Measurements from ENCODE around the gene DPYSL5. TPM values are rescaled to one million over a fixed set of nuclear protein-coding genes. Genes with fewer than 3 reads are reported as not detected.

DPYSL5 gene
- total and polyA plus RNA-seq, 2 of the 13 experiments (the other 11 are each of a cell fraction or from before 2014, with no cell fraction given): 0.15 TPM; not detected in 1

DNA sequence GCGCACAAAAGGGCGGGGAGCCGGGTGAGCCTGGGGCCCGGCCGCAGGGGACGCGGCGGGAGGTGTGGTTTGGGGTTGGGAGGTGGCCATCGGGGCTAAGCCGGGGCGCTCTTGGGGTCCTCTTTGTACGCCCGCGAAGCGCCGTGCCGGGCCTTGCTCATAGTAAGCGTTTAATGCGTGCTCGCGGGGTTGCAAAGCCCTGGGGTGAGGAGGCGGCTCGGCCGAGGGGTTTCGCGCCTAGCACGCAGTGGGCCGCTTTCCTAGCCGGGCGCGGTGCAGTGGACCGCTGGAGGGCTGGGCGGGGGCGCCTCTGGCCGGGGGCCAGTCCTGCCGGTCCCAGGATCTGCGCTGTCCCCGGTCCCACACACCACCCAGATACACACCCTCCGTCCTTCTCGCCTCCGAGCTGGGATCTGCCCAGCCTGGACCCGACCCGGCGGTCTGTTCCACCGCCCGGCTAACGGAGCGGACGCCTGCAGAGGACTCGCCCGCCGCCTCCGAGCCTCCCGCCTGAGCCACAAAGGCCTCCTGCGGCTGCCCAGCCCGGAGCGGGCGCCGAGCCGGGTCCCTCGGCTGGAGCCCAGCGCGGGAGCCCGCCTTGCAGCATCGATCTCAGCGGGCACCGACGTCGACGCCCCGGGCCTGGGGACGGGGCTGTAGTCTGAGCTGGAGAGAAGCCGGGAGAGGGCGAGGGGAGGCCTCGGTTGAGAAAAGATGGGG is 564 bp downstream of the DPYSL5 start:
- peaks cover 13% of the 10 kb centered on the region for H3K4me1 ChIP-seq (ENCODE audit: insufficient read depth, low read length)
- ChIA-PET POLR2A (no interaction called here), CTCF (ENCODE audit: low intra/inter-chr PET ratio, low total read pairs) (interaction anchor here (4.4 kb wide), 1 partner anchor 94 kb away, joined by 80 read pairs; no protein-coding TSS in a partner anchor)
- BruUV-seq (replicated peaks): no TSS peak
- no peaks in the 10 kb centered on the region for H3K9me3 ChIP-seq (ENCODE audit: low read length)
- H3K4me2 ChIP-seq (ENCODE audit: low read depth, low read length): peak overlapping the region; percentile 59
- no peaks in the 10 kb centered on the region for H3K36me3 ChIP-seq (replicated peaks in 1 of 2; ENCODE audit: control insufficient read depth in 1 of 2, insufficient read depth in 2 of 2, low read length in 2 of 2)
- intact Hi-C loops (cut with micrococcal nuclease; ENCODE audit: unreplicated experiment) (no loop called here), in situ Hi-C loops (cut with HindIII; ENCODE audit: extremely low pct_ligation_motif_present, low pct_unique_long_range_greater_than_20kb) (loop anchor here (5.0 kb wide), 2 partner anchors 94 to 169 kb away; no protein-coding TSS in a partner anchor)
- peaks cover 6% of the 10 kb centered on the region; the same call in 1 of the 2 replicates for H4K20me1 ChIP-seq (ENCODE audit: insufficient read depth, low read length)
- H2AFZ ChIP-seq (ENCODE audit: low read length): no peak overlapping the region
- WGBS (ENCODE audit: low lambda C conversion rate): 20% methylated on average over 32 of the region's 75 CpGs
- H3K79me2 ChIP-seq (ENCODE audit: insufficient read depth, low read length): no peaks in the 10 kb centered on the region
- peaks cover 21 to 82% of the 10 kb centered on the region in 2 experiments for H3K27me3 ChIP-seq (ENCODE audit: control insufficient read depth in 1 of 2, insufficient read depth in 2 of 2, low read length in 2 of 2)
- no peak overlapping the region for H3K9ac ChIP-seq (ENCODE audit: insufficient read depth, low read depth, low read length)
- DNase-seq (ENCODE audit: low spot score): no peak
- peak; percentile 76 for ATAC-seq
- H3K27ac ChIP-seq (ENCODE audit: extremely low read length, insufficient read depth, low read length): no peak overlapping the region
- H3K4me3 ChIP-seq (replicated peaks in 1 of 3; ENCODE audit: insufficient read depth in 1 of 3, low read depth in 2 of 3, low read length in 3 of 3): peak overlapping the region; percentile 29 to 57 (median 40); a peak in 3 of 6 replicates
- no peak for FAIRE-seq
- TF ChIP-seq, protein P1, sequence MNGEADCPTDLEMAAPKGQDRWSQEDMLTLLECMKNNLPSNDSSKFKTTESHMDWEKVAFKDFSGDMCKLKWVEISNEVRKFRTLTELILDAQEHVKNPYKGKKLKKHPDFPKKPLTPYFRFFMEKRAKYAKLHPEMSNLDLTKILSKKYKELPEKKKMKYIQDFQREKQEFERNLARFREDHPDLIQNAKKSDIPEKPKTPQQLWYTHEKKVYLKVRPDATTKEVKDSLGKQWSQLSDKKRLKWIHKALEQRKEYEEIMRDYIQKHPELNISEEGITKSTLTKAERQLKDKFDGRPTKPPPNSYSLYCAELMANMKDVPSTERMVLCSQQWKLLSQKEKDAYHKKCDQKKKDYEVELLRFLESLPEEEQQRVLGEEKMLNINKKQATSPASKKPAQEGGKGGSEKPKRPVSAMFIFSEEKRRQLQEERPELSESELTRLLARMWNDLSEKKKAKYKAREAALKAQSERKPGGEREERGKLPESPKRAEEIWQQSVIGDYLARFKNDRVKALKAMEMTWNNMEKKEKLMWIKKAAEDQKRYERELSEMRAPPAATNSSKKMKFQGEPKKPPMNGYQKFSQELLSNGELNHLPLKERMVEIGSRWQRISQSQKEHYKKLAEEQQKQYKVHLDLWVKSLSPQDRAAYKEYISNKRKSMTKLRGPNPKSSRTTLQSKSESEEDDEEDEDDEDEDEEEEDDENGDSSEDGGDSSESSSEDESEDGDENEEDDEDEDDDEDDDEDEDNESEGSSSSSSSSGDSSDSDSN (CRISPR knock-in tag; IDR thresholded peaks at IDR 0.05): peak; percentile 59; the same call in 1 of the 2 replicates
- no peak for TF ChIP-seq ZSCAN30 (CRISPR knock-in tag; IDR thresholded peaks at IDR 0.05)
- no peak for TF ChIP-seq NKX3-1 (CRISPR knock-in tag; IDR thresholded peaks at IDR 0.05)
- TF ChIP-seq ZFP1 (CRISPR knock-in tag; IDR thresholded peaks at IDR 0.05): no peak
- TF ChIP-seq, protein P2, sequence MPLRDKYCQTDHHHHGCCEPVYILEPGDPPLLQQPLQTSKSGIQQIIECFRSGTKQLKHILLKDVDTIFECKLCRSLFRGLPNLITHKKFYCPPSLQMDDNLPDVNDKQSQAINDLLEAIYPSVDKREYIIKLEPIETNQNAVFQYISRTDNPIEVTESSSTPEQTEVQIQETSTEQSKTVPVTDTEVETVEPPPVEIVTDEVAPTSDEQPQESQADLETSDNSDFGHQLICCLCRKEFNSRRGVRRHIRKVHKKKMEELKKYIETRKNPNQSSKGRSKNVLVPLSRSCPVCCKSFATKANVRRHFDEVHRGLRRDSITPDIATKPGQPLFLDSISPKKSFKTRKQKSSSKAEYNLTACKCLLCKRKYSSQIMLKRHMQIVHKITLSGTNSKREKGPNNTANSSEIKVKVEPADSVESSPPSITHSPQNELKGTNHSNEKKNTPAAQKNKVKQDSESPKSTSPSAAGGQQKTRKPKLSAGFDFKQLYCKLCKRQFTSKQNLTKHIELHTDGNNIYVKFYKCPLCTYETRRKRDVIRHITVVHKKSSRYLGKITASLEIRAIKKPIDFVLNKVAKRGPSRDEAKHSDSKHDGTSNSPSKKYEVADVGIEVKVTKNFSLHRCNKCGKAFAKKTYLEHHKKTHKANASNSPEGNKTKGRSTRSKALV (CRISPR knock-in tag; IDR thresholded peaks at IDR 0.05): peak; percentile 75
- TF ChIP-seq NFATC3 (CRISPR knock-in tag; IDR thresholded peaks at IDR 0.05): no peak
- 0 out of 2 replicates have a peak, but pooled peaks have one; percentile 27 for TF ChIP-seq EED (CRISPR knock-in tag; IDR thresholded peaks at IDR 0.05)
- TF ChIP-seq ZNF616 (CRISPR knock-in tag; IDR thresholded peaks at IDR 0.05; ENCODE audit: low read depth): no peak
- TF ChIP-seq HNRNPH1 (optimal IDR thresholded peaks at IDR 0.05; ENCODE audit: low read depth, low read length): no peak
- TF ChIP-seq, protein P3, sequence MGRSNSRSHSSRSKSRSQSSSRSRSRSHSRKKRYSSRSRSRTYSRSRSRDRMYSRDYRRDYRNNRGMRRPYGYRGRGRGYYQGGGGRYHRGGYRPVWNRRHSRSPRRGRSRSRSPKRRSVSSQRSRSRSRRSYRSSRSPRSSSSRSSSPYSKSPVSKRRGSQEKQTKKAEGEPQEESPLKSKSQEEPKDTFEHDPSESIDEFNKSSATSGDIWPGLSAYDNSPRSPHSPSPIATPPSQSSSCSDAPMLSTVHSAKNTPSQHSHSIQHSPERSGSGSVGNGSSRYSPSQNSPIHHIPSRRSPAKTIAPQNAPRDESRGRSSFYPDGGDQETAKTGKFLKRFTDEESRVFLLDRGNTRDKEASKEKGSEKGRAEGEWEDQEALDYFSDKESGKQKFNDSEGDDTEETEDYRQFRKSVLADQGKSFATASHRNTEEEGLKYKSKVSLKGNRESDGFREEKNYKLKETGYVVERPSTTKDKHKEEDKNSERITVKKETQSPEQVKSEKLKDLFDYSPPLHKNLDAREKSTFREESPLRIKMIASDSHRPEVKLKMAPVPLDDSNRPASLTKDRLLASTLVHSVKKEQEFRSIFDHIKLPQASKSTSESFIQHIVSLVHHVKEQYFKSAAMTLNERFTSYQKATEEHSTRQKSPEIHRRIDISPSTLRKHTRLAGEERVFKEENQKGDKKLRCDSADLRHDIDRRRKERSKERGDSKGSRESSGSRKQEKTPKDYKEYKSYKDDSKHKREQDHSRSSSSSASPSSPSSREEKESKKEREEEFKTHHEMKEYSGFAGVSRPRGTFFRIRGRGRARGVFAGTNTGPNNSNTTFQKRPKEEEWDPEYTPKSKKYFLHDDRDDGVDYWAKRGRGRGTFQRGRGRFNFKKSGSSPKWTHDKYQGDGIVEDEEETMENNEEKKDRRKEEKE (IDR thresholded peaks at IDR 0.05): no peak
- no peak for TF ChIP-seq CEBPB (IDR thresholded peaks at IDR 0.05; ENCODE audit: borderline replicate concordance, low read depth, low read length)
- no peak for TF ChIP-seq ZFP41 (CRISPR knock-in tag; IDR thresholded peaks at IDR 0.05; ENCODE audit: borderline replicate concordance)
- TF ChIP-seq ZNF598 (CRISPR knock-in tag; IDR thresholded peaks at IDR 0.05; ENCODE audit: borderline replicate concordance): no peak
- 0 out of 2 replicates have a peak, but pooled peaks have one; percentile 26 for TF ChIP-seq KDM5B (CRISPR knock-in tag; IDR thresholded peaks at IDR 0.05; ENCODE audit: borderline replicate concordance)
- no peak for TF ChIP-seq ZNF101 (CRISPR knock-in tag; IDR thresholded peaks at IDR 0.05; ENCODE audit: borderline replicate concordance, low read depth)
- TF ChIP-seq HNRNPLL (IDR thresholded peaks at IDR 0.05; ENCODE audit: low read depth, low read length, poor library complexity, severe bottlenecking): peak; percentile 17

Measured in HepG2 (cell line).